IMR-90 (cell line): ENCODE results near the gene ERVFRD-1.

Experiments
- POLR2A ChIP-seq: IDR thresholded peaks from 2 replicates; pipeline ENCODE4 v1.6.1; 2012; ENCODE audit warnings: mild to moderate bottlenecking, low read depth, low read length
- RAD21 ChIP-seq: IDR thresholded peaks from 2 replicates; pipeline ENCODE4 v1.6.1; 2012; ENCODE audit warnings: low read length, improper control_type of control experiment
- SMC3 ChIP-seq: fragments of 150-350 bp; IDR thresholded peaks from 2 replicates; pipeline ENCODE4 v1.6.1; 2016; ENCODE audit warnings: low read depth, mild to moderate bottlenecking, antibody characterized with exemption, low read length, moderate library complexity
- TF ChIP-seq, protein P1 (sequence below): conservative IDR thresholded peaks from 2 replicates; pipeline ENCODE4 v1.5.1; 2012; ENCODE audit warnings: mild to moderate bottlenecking, low read depth, low read length, improper control_type of control experiment
- TF ChIP-seq, protein P2 (sequence below): fragments of 150-350 bp; IDR thresholded peaks from 2 replicates; pipeline ENCODE4 v1.6.1; 2017; ENCODE audit warnings: mild to moderate bottlenecking, antibody characterized with exemption, low read length, low read depth

GRCh38 chr6:11072101-11072500 lies 39.4 kb downstream of the ERVFRD-1 start:
- TF ChIP-seq, protein P1, sequence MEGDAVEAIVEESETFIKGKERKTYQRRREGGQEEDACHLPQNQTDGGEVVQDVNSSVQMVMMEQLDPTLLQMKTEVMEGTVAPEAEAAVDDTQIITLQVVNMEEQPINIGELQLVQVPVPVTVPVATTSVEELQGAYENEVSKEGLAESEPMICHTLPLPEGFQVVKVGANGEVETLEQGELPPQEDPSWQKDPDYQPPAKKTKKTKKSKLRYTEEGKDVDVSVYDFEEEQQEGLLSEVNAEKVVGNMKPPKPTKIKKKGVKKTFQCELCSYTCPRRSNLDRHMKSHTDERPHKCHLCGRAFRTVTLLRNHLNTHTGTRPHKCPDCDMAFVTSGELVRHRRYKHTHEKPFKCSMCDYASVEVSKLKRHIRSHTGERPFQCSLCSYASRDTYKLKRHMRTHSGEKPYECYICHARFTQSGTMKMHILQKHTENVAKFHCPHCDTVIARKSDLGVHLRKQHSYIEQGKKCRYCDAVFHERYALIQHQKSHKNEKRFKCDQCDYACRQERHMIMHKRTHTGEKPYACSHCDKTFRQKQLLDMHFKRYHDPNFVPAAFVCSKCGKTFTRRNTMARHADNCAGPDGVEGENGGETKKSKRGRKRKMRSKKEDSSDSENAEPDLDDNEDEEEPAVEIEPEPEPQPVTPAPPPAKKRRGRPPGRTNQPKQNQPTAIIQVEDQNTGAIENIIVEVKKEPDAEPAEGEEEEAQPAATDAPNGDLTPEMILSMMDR: no peak
- TF ChIP-seq POLR2A (no peak), RAD21 (no peak), SMC3 (no peak)
- TF ChIP-seq, protein P2, sequence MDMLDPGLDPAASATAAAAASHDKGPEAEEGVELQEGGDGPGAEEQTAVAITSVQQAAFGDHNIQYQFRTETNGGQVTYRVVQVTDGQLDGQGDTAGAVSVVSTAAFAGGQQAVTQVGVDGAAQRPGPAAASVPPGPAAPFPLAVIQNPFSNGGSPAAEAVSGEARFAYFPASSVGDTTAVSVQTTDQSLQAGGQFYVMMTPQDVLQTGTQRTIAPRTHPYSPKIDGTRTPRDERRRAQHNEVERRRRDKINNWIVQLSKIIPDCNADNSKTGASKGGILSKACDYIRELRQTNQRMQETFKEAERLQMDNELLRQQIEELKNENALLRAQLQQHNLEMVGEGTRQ: no peak
